SU-DHL-6 (cell line): ENCODE results near the gene AUH.

Experiments
- CTCF ChIP-seq: fragments of 200-600 bp; sonication (generic); IDR thresholded peaks from one replicate; pipeline ENCODE4 v1.5.1; 2017; ENCODE audit warnings: antibody characterized with exemption, mild to moderate bottlenecking, low read length, moderate library complexity; ENCODE audit not compliant: insufficient read depth, poor library complexity, severe bottlenecking
- EZH2phosphoT487 ChIP-seq: fragments of 200-600 bp; sonication (generic), shearing (Covaris generic); conservative IDR thresholded peaks from 2 replicates; pipeline ENCODE4 v1.6.1; 2018; ENCODE audit warnings: mild to moderate bottlenecking, antibody characterized with exemption, low read length, moderate library complexity, mixed read lengths

DNA sequence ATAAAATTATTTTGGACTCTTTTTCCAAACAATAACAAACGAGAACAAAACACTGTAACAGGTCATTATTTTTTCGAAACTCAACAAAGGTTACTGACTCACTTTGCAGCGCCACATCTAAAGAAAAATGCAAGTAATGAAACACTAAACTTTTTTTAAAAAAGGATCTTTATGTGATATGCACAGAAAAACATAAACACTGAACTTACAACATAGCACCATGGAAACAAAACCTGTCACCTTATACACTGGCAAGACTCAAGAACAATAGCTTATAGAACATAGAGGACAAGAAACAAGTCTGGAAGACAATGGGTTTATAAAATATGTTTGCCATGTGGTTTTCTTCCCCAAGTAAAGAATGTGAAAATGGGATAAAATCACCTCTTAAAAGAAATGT, 85.2 kb downstream of the AUH start:
- TF ChIP-seq CTCF (no peak), EZH2phosphoT487 (no peak)
